Islet of Langerhans (tissue), 1 donor: ENCODE results near the gene TMEM131L.
"Not testable (repeated sequence)": the region's sequence is repeated elsewhere in the genome, so short reads cannot be mapped to it uniquely, and the experiment has no call there.

ENCODE experiments used
- FAIRE-seq: peaks from one replicate; lab custom pipeline; 2011; peaks lifted over from hg19 to GRCh38; lab: Jason Lieb, UNC

Gene TMEM131L, protein sequence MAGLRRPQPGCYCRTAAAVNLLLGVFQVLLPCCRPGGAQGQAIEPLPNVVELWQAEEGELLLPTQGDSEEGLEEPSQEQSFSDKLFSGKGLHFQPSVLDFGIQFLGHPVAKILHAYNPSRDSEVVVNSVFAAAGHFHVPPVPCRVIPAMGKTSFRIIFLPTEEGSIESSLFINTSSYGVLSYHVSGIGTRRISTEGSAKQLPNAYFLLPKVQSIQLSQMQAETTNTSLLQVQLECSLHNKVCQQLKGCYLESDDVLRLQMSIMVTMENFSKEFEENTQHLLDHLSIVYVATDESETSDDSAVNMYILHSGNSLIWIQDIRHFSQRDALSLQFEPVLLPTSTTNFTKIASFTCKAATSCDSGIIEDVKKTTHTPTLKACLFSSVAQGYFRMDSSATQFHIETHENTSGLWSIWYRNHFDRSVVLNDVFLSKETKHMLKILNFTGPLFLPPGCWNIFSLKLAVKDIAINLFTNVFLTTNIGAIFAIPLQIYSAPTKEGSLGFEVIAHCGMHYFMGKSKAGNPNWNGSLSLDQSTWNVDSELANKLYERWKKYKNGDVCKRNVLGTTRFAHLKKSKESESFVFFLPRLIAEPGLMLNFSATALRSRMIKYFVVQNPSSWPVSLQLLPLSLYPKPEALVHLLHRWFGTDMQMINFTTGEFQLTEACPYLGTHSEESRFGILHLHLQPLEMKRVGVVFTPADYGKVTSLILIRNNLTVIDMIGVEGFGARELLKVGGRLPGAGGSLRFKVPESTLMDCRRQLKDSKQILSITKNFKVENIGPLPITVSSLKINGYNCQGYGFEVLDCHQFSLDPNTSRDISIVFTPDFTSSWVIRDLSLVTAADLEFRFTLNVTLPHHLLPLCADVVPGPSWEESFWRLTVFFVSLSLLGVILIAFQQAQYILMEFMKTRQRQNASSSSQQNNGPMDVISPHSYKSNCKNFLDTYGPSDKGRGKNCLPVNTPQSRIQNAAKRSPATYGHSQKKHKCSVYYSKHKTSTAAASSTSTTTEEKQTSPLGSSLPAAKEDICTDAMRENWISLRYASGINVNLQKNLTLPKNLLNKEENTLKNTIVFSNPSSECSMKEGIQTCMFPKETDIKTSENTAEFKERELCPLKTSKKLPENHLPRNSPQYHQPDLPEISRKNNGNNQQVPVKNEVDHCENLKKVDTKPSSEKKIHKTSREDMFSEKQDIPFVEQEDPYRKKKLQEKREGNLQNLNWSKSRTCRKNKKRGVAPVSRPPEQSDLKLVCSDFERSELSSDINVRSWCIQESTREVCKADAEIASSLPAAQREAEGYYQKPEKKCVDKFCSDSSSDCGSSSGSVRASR (N-terminal part only)

DNA sequence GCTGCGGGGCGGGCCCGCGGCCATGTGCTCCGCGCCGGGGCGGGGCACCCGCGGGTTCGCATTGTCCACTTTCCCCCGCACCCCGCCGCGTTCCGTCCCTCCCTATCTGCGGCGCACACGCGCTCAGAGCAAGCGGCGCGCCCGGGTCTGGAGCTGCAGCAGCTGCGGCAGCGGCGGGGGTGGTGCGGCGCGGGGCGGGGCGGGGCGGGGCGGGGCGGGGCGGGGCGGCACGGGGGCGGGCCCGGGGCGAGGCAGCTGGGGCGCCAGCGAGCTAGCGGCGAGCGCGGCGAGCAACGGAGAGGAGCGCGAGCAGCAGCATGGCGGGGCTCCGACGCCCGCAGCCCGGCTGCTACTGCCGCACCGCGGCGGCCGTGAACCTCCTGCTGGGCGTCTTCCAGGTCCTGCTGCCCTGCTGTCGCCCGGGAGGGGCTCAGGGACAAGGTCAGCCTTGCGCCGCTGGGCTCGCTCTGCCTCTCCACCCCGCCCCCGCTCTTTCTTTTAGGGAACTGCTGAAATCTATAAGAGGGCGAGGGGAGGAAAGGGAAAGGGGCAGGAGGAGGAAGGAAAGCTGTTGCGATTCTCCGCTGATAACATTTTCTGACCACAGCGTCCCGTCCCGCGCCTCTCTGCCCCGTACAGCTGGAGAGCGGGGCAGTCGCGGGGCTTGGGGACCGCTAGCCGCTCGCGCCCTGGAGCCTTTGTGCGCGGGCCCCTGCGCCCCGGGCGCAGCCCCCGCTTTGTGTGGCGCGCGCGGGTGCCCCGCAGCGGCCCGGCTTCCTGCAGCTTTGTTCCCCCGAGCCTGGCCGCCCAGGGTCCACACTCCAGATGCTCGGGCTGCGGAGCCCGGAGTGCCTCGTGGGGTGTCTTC lies at the start of gene TMEM131L:
Gene TMEM131L (plus strand): TSS at position 280 of the 868 bp plus-strand sequence. CDS start 38 bp downstream, at position 318.
- no peak for FAIRE-seq

DNA sequence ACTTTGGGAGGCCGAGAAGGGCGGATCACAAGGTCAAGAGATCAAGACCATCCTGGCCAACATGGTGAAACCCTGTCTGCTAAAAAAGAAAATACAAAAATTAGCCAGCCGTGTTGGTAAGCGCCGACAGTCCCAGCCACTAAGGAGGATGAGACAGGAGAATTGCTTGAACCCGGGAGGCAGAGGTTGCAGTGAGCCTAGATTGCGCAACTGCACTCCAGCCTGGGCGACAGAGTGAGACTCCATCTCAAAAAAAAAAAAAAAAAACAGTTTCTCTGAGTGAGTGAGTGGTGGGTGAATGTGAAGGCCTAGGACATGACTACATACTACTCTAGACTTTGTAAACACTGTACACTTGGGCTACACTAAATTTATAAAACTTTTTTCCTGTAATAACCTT lies 49.7 kb upstream of the TMEM131L start:
- FAIRE-seq = not testable (repeated sequence)

DNA sequence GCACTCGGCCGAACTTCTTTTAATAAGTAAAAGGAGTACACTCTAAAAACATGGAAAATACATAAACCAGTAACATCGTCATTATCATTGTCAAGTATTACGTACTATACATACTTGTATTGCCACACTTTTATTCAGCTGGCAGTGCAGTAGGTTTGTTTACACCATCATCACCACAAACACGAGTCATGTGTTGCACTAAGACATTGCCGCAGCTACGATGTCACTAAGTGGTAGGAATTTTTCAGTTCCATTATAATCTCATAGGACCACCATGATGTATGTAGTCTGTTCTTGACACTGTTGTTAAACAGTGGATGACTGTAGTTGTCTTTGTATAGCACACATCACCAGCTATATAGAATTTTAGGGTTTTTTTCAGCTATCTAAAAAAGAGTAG lies 48.0 kb upstream of the TMEM131L start:
- no peak for FAIRE-seq

DNA sequence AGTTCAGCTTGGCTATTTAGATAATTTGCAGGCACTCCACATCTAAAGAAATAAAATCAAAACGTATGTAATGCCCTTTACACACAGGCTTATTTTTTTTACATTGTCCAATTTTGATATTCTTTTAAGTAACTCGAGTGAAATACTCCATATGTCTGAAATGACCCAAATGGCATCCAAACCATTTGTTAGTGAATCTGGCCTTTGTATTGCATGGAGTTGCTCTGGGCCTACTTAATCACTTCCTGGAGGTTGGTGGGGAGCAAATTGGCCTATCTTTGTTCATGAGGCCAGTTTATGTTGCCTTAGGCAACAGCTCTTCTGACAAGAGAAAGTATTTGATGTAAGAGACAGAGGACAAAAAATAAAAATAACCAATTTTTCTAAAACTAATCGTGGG lies 47.6 kb upstream of the TMEM131L start:
- no peak for FAIRE-seq

DNA sequence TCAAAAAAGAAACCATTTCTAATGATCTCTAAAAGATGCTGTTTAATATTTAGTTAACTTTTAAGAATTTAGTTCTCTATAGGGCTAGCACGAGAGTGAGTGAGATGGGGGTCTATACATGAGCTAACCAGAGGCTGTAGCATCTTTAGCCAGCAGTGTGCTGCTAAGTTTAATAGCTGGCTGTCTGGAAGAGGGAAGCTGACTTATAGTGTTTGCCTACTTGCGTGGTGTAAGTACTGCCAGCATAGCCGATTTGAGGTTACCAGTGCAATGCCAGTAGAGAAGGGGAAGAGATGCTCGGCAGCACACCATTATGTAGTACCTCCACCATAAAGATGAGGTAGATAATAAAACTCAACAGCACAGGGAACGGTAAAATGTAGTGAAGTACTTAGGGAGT lies 47.1 kb upstream of the TMEM131L start:
- no peak for FAIRE-seq

DNA sequence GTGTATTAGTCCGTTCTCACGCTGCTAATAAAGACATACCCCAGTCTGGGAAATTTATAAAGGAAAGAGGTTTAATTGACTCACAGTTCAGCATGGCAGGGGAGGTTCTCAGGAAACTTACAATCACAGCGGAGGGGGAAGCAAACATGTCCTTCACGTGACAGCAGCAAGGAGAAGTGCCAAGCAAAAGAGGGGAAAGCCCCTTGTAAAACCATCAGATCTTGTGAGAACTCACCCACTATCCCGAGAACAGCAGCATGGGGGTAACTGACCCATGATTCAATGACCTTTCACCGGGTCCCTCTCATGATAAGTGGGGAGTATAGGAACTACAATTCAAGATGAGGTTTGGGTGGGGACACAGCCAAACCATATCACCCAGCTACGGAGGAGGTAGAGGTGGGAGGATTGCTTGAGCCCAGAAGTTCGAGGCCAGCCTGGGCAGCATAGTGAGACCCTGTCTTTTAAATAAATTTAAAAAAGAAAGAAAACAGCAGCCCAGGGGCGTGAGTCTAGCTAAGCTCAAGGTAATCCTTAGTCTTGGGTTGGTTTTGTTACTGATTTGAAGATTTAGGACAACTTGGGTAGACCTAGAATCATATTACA lies 46.4 kb upstream of the TMEM131L start:
- no peak for FAIRE-seq

DNA sequence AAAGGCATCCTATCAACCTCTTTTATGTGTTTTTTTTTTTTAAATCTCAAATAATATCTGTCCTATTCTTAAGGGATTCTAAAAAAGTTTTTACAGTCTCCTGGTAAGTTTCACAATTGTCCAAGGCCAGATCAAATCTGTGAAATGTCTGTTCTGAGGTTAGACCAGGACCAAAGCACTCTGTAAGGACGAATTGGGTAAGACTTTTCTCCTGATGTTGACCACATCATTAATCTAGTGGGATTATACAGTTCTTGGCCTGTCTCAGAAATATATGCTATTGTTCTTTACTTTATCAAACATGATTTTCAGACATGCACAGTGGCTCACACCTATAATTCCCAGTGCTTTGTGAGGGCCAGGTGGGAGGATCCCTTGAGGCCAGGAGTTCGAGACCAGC lies 45.8 kb upstream of the TMEM131L start:
- no peak for FAIRE-seq

DNA sequence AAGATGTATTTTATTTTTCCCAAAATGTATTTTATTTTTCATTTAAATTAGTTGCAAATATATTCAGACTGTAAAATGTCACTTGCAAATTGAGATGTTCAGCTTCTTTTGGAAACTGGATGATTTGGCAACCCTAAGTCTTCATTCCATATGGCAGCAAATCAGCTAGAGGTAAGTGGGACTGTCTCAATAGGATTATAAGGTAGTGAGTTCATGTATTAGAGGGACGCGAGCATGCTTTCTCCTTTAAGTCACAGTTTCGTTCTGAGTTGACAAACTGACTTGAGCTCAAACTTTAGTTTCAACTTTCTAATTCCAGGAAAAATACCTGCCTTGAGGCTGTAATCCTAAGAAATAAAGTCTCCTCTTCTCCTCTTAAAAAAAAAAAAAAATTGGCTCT lies 44.2 kb upstream of the TMEM131L start:
- FAIRE-seq = no peak

DNA sequence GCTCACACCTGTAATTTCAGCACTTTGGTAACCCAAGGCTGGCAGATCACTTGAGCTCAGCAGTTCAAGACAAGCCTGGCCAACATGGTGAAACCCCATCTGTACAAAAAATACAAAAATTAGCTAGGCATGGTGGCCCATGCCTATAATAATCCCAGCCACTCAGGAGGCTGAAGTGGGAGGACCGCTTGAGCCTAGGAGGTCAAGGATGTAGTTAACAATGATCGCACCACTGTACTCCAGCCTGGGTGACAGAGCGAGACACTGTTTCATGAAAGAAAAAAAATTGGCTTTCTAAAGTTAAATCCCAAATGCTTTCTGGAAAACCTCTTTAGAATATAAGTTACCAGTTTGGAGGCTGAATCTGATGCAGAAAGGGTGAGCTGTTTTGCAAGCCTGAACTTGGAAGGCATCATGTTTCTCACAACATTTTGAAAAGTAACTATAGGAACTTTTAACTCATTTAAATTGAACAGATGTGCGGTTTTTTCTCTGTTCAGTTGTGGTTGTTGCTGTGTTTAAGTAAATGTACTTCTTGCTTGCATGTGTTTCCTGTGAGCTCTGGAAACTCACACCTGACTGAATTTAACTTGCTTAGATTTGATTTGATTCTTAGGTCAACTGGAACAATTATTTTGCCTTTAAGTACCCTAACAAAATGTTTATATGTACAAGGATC lies 39.8 kb upstream of the TMEM131L start:
- FAIRE-seq = no peak

DNA sequence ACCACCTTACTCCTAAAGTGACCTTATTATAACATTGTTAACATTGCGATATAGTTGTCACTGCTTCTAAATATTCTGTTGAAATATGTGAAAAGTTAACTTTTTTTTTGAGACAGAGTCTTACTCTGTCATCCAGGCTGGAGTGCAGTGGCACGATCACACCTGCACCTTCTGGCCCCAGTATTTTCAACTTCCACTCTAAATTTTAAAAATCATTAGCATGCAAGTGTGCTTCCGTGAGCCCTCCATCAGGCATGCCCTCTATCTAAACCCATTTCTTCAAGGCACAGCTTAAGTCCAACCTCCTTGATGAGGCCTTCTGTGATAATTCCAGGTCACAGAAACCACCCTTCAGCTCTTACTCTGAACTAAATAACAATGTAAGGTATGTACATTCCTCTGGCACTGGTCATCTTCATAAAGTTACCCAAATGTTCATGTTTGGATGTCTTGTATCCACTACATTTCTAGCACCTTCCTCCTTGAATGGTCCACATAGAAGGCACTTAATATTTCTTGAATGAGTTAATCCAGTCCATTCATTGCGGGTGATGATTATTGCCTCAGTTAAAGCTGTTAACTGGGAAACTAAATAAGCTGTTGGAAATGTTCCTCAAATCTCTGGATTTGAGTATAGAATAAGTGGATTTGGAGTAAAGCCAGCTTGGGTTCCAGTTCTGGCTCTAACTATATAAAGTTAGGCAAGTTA lies 38.6 kb upstream of the TMEM131L start:
- no peak for FAIRE-seq

DNA sequence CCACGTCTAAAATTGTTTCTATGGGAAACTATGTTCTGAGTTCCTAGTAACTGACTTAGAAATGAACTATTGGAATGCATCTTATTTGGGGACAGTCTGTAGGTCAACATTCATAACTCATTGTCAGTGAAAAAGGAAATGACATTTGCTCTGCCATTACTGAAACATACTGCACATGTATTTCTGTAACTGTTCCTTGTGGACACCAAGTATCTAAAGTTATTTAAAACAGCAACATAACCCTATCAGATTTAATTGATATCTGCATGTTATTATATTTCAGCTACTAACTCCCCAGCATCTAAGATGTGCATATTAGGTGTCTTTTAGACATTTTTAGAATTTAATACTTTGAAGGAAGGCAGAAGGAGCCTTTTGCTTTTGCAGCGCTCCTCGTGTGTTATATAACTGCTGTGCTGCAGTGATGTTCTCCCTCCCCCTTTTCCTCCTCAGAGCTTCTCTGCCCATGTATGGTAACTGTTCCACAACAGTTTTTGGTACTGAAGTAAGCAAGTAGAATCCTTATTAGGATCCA lies 37.2 kb upstream of the TMEM131L start:
- FAIRE-seq = no peak

DNA sequence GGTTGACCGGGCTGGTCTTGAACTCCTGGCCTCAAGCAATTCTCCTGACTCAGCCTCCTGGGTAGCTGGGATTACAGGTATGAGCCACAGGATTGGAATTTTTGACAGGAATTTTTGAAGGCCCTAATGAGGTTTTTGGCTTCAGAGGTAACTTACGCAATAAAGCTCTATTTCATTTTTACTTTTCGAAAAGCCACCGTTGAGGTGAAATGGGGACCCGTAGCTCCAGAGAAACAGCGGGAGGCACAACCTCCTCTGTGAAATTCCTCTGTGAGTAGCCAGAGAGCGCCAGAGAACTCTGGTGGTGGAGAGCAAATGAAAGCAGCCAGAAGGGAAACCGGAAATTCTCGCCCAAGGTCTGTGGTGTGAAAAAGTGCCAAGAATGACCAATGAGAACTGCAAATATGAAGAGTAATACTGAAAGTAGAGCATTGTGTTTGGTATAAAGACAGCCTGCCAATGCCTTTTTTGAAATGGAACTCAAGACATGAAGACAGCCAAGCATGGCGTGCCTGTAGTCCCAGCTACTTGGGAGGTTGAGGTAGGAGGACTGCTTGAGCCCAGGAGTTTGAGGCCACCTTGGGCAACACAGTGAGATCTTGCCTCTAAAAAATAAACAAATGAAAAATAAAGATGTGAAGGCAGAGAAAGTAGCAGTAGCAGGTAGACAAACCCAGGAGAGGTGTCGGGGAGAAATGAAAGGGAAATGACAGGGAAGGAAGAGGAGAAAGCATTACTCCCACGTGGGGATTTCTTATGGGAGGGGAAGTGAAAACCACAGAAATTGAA lies 33.0 kb upstream of the TMEM131L start:
- FAIRE-seq = no peak

DNA sequence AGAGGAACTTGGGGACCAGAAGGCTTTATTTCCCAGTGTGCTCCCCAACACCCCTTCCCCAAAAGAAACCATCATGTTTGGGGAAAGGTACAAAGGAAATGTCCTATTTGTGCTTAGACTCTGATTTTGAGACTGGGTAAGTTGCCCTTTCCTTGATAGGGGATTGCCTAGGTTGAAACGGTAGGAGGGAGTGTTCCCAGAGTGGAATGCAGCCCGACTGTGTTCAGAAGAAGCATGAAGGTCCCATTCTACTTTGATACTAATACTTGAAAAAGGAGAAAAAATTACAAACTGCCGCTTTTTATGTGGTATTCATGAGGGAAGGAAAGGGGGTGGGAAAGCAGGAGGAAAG lies 32.4 kb upstream of the TMEM131L start:
- FAIRE-seq = no peak

DNA sequence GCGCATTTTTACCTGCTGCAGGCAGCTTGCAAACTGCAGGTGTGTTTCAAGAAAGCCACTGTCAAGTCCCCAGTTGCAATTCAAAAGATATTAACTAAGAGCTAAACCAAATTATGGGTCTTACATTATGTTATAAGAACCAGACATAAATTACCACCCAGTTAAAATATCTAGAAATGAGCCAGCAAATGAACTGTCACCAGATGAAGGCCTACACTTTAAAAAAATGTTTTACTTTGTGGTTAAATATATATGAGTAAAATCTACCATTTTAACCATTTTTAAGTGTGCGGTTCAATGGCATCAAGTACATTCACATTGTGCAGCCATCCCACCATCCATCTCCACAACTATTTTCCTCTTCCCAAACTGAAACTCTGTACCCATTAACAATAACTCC lies 32.0 kb upstream of the TMEM131L start:
- no peak for FAIRE-seq

DNA sequence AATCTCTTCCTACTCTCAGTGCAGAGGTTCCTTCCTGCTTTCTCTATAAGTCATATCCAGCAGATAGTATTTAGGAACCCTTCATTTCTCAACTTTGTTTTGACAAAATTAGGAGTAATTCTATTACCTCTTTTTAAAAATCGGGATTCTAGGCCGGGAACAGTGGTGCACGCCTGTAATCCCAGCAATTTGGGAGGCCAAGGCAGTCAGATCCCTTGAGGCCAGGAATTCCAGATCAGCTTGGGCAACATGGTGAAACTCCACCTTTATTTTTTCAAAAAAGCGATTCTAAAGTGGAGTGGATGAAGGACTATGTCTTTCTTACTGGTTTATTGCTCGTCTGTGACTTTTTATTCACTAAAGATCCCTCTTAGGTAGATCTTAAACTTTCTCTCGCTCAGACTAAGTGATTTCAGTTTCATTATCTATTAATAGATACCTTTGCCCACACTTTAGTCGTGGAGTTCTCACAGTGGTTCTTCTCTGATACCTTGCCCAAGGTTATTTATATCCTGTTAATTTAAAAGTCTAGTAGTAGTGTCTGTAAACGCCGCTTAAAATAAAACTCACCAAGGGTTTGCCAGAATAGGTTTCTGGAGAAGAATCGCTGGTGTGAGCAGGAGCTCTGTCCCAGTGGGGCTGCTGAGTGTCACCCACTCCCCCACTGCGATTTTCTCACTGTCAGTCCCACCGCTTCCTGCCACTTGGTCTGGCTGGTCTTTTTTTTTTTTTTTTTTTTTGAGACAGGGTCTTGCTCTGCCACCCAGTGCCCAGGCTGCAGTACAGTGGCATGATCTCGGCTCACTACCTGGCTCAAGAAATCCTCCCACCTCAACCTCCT lies 27.0 kb upstream of the TMEM131L start:
- FAIRE-seq = no peak

DNA sequence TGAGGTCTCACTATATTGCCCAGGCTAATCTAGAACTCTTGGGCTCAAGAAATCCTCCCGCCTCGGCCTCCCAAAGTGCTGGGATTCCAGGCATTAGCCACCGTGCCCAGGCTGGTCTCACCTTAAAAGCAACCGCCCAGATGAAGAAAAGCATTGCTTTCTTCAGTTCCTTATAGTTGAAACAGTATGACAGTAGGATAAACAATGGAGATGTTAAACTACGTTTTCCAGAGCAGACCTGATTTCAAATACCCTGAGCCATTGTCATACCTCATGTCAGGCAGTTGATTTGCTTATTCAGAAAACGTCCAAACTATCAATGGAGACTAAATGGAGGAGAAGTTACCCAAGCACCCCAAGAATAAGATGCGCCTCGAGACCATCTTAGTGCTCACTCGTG lies 26.3 kb upstream of the TMEM131L start:
- FAIRE-seq = no peak

DNA sequence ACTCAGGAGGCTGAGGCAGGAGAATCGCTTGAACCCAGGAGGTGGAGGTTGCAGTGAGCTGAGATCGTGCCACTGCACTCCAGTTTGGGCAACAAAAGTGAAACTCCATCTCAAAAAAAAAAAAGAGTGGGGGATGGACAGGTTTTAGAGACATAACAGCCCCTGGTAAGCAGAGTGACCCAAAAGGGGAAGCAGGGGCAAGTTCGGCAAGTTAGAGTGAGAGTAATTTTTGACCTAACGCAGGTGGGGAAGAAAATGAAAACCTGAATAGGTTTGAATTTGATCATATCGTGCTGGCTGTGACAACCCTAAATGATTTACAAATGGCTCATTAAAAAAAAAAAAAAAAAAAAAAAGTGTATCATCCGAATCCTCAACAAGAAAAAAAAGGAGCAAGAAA lies 25.7 kb upstream of the TMEM131L start:
- no peak for FAIRE-seq
